Activated CD4-positive, alpha-beta T cell treated with anti-CD3 and anti-CD28 coated beads for 4 hours (primary cell): ENCODE measurements around the gene PSD2.
A peak's percentile ranks its signal among the peaks of the same experiment; 100 is the strongest.

Source experiments
- DNase-seq, 2 donors: peaks; one replicate each; pipeline ENCODE4 v3.0.0-alpha.2; 2020

PSD2 gene

GRCh38 chr5:139763930-139764791 is 31.4 kb upstream of the PSD2 start:
- no peak for DNase-seq

GRCh38 chr5:139764886-139765408 is 30.7 kb upstream of the PSD2 start:
- no peak for DNase-seq

GRCh38 chr5:139765409-139766217 is 30.0 kb upstream of the PSD2 start:
- DNase-seq, result peak; percentile 83 to 84

- no peak for DNase-seq
Observed at GRCh38 chr5:139767960-139768359, 27.6 kb upstream of the PSD2 start.

- DNase-seq, result no peak
Observed at GRCh38 chr5:139768807-139769465, 26.7 kb upstream of the PSD2 start.

- no peak for DNase-seq
Observed at GRCh38 chr5:139769477-139769876, 26.1 kb upstream of the PSD2 start.

GRCh38 chr5:139770722-139771121 is 24.9 kb upstream of the PSD2 start:
- no peak for DNase-seq

- DNase-seq, result no peak
Observed at GRCh38 chr5:139772089-139772791, 23.4 kb upstream of the PSD2 start.

- DNase-seq, result no peak
Observed at GRCh38 chr5:139772927-139773690, 22.5 kb upstream of the PSD2 start.

GRCh38 chr5:139774980-139775661 is 20.5 kb upstream of the PSD2 start:
- DNase-seq, result peak; percentile 72 to 79

- DNase-seq, result no peak
Observed at GRCh38 chr5:139775872-139776271, 19.7 kb upstream of the PSD2 start.

GRCh38 chr5:139776861-139777260 is 18.7 kb upstream of the PSD2 start:
- no peak for DNase-seq

GRCh38 chr5:139783436-139783965 is 12.1 kb upstream of the PSD2 start:
- no peak for DNase-seq

GRCh38 chr5:139784488-139784887 is 11.1 kb upstream of the PSD2 start:
- no peak for DNase-seq

- no peak for DNase-seq
Observed at GRCh38 chr5:139787257-139787567, 8.4 kb upstream of the PSD2 start.

- DNase-seq, result peak; percentile 70 to 87
Observed at GRCh38 chr5:139787568-139788293, 7.9 kb upstream of the PSD2 start.

- DNase-seq, result no peak
Observed at GRCh38 chr5:139788294-139788910, 7.2 kb upstream of the PSD2 start.

- no peak for DNase-seq
Observed at GRCh38 chr5:139789116-139789844, 6.3 kb upstream of the PSD2 start.

- no peak for DNase-seq
Observed at GRCh38 chr5:139789845-139790189, 5.8 kb upstream of the PSD2 start.
